Common myeloid progenitor, CD34-positive (primary cell): ENCODE data around the gene CHML.

ENCODE experiments used
- CTCF ChIA-PET: fragments of 350-600 bp; sonication (Branson Sonifier 250); formaldehyde crosslinking; loops from one replicate; lab custom pipeline; 2021; ENCODE audit warnings: antibody characterized with exemption; lab: Charles Lee
- POLR2A ChIA-PET: fragments of 350-600 bp; sonication (Branson Sonifier 250); formaldehyde crosslinking; loops from one replicate; lab custom pipeline; 2021; ENCODE audit warnings: antibody characterized with exemption; lab: Charles Lee
- DNase-seq, 3 donors: peaks; one replicate each; pipeline versions ENCODE4 v3.0.0 to v3.0.0-alpha.2; 2013
- H3K27ac ChIP-seq, 2 experiments: 1 replicate in 1 of 2; 2 replicates in 1 of 2; pipeline ENCODE4 v1.7.0; 2013; ENCODE audit warnings: inconsistent platforms in 2 of 2, low read length in 2 of 2, mild to moderate bottlenecking in 2 of 2, low read depth in 1 of 2, moderate library complexity in 1 of 2; ENCODE audit not compliant: severe bottlenecking in 2 of 2, insufficient read depth in 1 of 2, poor library complexity in 1 of 2
- H3K27me3 ChIP-seq, 5 experiments: replicated peaks in 2 of 5; 1 replicate in 3 of 5; 2 replicates in 2 of 5; pipeline versions ENCODE4 v1.6.1 to v1.7.0; 2013; ENCODE audit warnings: low read length in 4 of 5, mild to moderate bottlenecking in 2 of 5, moderate library complexity in 2 of 5, inconsistent platforms in 1 of 5; ENCODE audit not compliant: insufficient read depth in 5 of 5, control insufficient read depth in 4 of 5
- H3K36me3 ChIP-seq, 4 experiments: 1 replicate in 2 of 4; 2 replicates in 2 of 4; pipeline versions ENCODE4 v1.6.1 to v1.7.0; 2013; ENCODE audit warnings: low read length in 3 of 4, control low read depth in 1 of 4, mild to moderate bottlenecking in 1 of 4; ENCODE audit not compliant: control insufficient read depth in 4 of 4, insufficient read depth in 4 of 4
- H3K4me1 ChIP-seq, 4 experiments: 1 replicate in 3 of 4; 2 replicates in 1 of 4; pipeline versions ENCODE4 v1.6.1 to v1.7.1; 2013; ENCODE audit warnings: low read length in 3 of 4, mild to moderate bottlenecking in 3 of 4, control low read depth in 1 of 4, inconsistent platforms in 1 of 4, moderate library complexity in 1 of 4; ENCODE audit not compliant: control insufficient read depth in 4 of 4, insufficient read depth in 4 of 4; ENCODE audit errors: control extremely low read depth in 1 of 4
- H3K4me3 ChIP-seq, 7 experiments: 1 replicate in 4 of 7; 2 replicates in 3 of 7; pipeline versions ENCODE4 v1.5.1 to v1.7.0; 2013; ENCODE audit warnings: mild to moderate bottlenecking in 7 of 7, low read length in 6 of 7, moderate library complexity in 6 of 7, inconsistent platforms in 2 of 7, low read depth in 2 of 7, control low read depth in 1 of 7; ENCODE audit not compliant: insufficient read depth in 4 of 7, control insufficient read depth in 1 of 7; ENCODE audit errors: extremely low read depth in 1 of 7
- H3K9me3 ChIP-seq, 5 experiments: 1 replicate in 4 of 5; 2 replicates in 1 of 5; pipeline versions ENCODE4 v1.6.1 to v1.7.1; 2013; ENCODE audit warnings: low read length in 4 of 5, mild to moderate bottlenecking in 2 of 5, inconsistent platforms in 1 of 5, low read depth in 1 of 5, moderate library complexity in 1 of 5; ENCODE audit not compliant: control insufficient read depth in 4 of 5, insufficient read depth in 2 of 5; ENCODE audit errors: control extremely low read depth in 1 of 5
- WGBS: methylation state at CpG from one replicate; pipeline ENCODE4 v1.1.5; 2013; ENCODE audit not compliant: insufficient coverage; 5-methylcytosine and 5-hydroxymethylcytosine counted together

The CHML gene

DNA sequence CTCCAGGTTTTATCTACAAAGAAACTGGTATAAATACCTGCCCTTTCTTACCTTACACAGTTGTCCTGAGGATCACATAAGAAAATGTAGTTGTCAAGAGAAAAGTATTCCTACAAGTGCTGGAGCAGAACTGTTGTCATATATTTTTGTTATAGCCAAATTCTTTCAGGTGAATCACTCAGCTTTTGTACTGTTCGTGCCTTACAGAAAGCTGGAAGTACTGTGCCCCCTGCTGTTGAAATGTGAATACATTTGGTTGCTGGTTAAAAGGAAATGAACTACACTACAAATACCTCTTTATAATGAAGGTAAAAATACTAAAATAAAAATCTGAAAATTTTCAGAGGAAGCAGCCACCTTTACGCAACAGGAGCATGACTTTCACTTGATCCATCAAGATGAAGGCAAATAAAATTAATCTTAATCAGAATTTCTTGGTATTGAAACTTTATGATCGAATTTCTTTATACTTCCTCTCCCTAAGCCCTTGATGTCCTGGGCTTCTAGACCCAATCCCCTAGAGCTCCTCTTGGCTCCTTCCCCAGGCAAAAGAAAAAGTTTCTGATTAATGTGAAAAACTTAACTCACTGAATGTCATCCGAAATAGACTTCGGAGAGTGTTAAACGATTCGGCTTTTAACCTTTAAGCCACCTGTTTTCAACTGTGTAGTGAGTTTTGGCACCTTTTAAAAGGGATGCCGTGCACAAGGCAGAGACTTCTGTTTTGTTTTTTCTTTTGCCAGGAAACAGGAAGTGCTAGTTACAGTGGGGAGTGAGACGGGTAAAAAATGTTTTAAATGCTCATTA is 12.5 kb downstream of the CHML start:
- 62% methylated on average over 5 of the region's 9 CpGs for WGBS
- DNase-seq = peak; percentile 78 to 87 (median 87)
- POLR2A ChIA-PET = no interaction called here
- Histone ChIP-seq H3K9me3 (no peaks in the 10 kb centered on the region), H3K27me3 (no peaks in the 10 kb centered on the region), H3K4me3 (peak overlapping the region in 3 of 7 experiments; percentile 41 to 51 (median 45)), H3K27ac (peak overlapping the region in 1 of 2 experiments; percentile 49), H3K4me1 (peaks cover 0 to 12% (median 9%) of the 10 kb centered on the region in 4 experiments), H3K36me3 (peaks cover 0 to 8% (median 1%) of the 10 kb centered on the region in 4 experiments)
- CTCF ChIA-PET = interaction anchor here (0.6 to 9.5 kb wide), 7 partner anchors 8 to 102 kb away, joined by 3 to 80 read pairs (median 4); no protein-coding TSS in a partner anchor

DNA sequence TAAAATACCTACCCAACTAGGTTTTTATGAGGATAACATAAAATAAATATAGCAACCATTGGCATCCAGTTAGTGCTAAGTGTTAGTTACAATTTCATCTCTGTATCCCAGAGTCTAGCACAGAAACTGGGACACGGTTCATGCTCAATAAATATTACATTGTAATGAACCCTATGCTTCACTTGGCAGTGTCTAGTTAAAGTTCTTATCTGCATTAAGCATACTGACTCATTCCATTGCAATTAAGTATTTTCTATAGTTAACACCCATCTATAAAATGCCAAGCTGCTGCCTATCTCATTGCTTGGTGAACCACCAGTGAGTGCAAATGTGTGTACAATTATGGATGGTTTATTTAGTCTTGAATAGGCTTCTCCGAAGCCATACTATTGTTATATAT is 15.2 kb downstream of the CHML start:
- Histone ChIP-seq H3K36me3 (peaks cover 0 to 9% (median 5%) of the 10 kb centered on the region in 4 experiments), H3K9me3 (no peaks in the 10 kb centered on the region), H3K27me3 (no peaks in the 10 kb centered on the region), H3K4me1 (peaks cover 0 to 12% (median 9%) of the 10 kb centered on the region in 4 experiments), H3K4me3 (no peak overlapping the region), H3K27ac (no peak overlapping the region)
- ChIA-PET POLR2A (no interaction called here), CTCF (interaction anchor here (9.5 kb wide), 1 partner anchor 12 kb away, joined by 80 read pairs; no protein-coding TSS in a partner anchor)
- DNase-seq = no peak
- WGBS = 100% methylated on average over 1 of the region's 2 CpGs

DNA sequence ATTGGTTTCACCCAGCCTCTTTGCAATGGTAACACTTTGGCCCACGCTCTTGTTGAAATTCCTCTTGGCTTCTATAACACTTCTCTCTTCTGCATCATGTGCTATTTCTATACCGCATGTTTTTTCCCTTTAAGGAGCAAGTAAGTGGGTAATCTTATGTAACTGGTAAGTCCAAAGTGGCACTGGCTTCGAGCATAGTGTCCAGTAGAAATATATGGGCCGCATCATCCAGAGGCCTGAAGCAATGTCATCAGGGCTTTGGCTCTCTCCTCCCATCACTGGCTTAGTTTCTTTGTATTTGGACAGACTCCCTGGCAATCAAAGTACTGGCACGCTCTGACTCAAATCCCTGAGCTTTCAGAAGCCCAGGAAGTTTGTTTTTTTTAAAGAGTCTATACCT is 17.5 kb downstream of the CHML start:
- WGBS = 83% methylated on average over 1 of the region's 5 CpGs
- ChIA-PET CTCF (interaction anchor here (0.6 to 9.5 kb wide), 2 partner anchors 9 to 267 kb away, joined by 3 to 80 read pairs; no protein-coding TSS in a partner anchor), POLR2A (no interaction called here)
- DNase-seq = no peak
- Histone ChIP-seq H3K4me3 (no peak overlapping the region), H3K4me1 (peaks cover 0 to 5% (median 2%) of the 10 kb centered on the region in 4 experiments), H3K27ac (no peak overlapping the region), H3K9me3 (no peaks in the 10 kb centered on the region), H3K36me3 (peaks cover 0 to 13% (median 5%) of the 10 kb centered on the region in 4 experiments), H3K27me3 (no peaks in the 10 kb centered on the region)

DNA sequence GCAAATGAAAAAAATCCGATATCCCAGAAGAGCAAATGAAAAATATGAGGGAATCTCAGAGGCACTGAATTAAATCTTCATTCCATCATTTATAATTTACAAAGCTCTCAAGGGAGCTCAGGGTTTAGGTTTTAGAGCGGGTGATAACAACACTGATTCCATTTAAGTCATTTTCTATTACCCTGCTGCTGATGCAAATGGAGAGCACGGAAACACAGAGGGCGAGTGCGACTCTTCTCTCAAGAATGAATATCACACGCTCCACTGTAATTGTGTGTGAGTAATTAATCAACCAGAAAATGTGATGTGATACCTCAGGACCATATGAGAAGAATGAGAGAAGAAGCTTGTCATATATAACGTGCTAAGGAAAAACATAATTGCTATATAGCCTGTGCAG is 22.7 kb downstream of the CHML start:
- Histone ChIP-seq H3K4me1 (no peaks in the 10 kb centered on the region), H3K27me3 (no peaks in the 10 kb centered on the region), H3K9me3 (no peaks in the 10 kb centered on the region), H3K4me3 (no peak overlapping the region), H3K27ac (no peak overlapping the region), H3K36me3 (peaks cover 0 to 9% (median 5%) of the 10 kb centered on the region in 4 experiments)
- CTCF ChIA-PET = interaction anchor here (10.7 kb wide), 1 partner anchor 6 kb away, joined by 80 read pairs; no protein-coding TSS in a partner anchor
- WGBS = 98% methylated on average over 6 of the region's 7 CpGs
- DNase-seq = no peak
- POLR2A ChIA-PET = no interaction called here

DNA sequence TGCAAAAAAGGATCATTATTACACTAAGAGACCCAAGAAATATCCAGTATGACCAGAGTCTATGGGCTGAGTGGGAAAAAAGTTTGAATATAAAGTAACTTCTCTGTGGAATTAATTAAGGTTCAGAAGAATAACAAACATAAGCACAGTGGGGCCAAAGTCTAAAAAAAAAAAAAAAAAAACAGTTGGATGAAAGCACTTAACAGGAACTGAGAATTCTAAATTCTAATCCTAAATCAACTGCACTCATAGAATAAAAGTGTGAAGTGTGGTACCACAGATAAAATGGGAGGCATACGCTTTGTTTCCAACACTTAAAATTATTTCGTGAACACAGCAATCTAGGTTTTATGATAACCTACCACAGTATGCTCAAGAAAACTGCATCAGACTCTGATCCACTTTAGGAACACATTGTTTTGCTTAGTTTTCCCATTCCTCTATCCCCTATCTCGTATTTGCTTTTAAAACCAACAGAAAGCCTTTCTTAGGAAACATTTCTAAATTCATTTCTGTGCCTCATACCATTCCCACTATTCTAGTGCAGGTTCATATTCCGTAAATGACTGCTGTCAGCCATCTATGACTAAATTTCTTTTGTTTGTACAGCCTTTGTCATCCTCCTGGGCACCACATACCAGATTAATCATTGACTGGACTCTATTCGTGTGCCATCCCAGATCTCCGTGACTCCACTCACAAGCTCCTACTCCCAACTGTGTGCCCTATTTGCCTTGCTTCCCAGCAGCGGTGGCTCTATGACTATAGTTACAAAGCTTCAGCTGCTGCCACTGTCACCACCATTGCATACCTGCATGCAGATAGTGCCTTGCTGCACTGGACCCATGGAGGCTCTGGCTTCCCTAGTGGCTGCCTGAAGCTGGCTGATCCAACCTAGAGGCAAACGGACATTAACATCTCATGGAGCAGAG is 24.9 kb downstream of the CHML start:
- POLR2A ChIA-PET = no interaction called here
- 98% methylated on average over 8 of the region's 8 CpGs for WGBS
- Histone ChIP-seq H3K4me3 (no peak overlapping the region), H3K36me3 (peaks cover 0 to 4% (median 0%) of the 10 kb centered on the region in 4 experiments), H3K9me3 (no peaks in the 10 kb centered on the region), H3K27me3 (no peaks in the 10 kb centered on the region), H3K4me1 (no peaks in the 10 kb centered on the region), H3K27ac (no peak overlapping the region)
- CTCF ChIA-PET = interaction anchor here (10.7 kb wide), 1 partner anchor 8 kb away, joined by 80 read pairs; no protein-coding TSS in a partner anchor
- DNase-seq = no peak

DNA sequence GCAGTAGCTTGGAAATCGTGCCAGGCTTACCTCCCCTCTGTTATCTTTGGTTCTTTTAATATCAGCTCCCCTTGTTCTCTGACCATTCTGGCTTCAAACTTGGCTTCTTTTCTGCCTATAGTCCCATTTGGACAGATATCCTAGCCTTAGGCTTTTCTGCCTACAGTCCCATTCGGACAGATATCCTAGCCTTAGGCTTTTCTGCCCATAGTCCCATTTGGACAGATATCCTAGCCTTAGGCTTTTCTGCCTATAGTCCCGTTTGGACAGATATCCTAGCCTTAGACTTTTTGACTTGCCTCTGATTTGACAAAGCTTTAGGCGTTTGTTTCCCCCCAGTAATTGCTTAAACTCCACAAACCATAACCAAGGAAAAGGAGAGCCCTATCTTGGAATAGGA is 25.6 kb downstream of the CHML start:
- Histone ChIP-seq H3K4me3 (no peak overlapping the region), H3K4me1 (no peaks in the 10 kb centered on the region), H3K36me3 (peaks cover 0 to 1% (median 0%) of the 10 kb centered on the region in 4 experiments), H3K27me3 (no peaks in the 10 kb centered on the region), H3K9me3 (no peaks in the 10 kb centered on the region), H3K27ac (no peak overlapping the region)
- ChIA-PET CTCF (interaction anchor here (10.7 kb wide), 1 partner anchor 9 kb away, joined by 80 read pairs; no protein-coding TSS in a partner anchor), POLR2A (no interaction called here)
- WGBS = 70% methylated on average over 4 of the region's 4 CpGs
- no peak for DNase-seq
